Measurements from ENCODE around the gene TEX264.
A peak's percentile ranks its signal among the peaks of the same experiment; 100 is the strongest.
"Not testable (repeated sequence)": the region's sequence is repeated elsewhere in the genome, so short reads cannot be mapped to it uniquely, and the experiment has no call there.

TEX264 gene

DNA sequence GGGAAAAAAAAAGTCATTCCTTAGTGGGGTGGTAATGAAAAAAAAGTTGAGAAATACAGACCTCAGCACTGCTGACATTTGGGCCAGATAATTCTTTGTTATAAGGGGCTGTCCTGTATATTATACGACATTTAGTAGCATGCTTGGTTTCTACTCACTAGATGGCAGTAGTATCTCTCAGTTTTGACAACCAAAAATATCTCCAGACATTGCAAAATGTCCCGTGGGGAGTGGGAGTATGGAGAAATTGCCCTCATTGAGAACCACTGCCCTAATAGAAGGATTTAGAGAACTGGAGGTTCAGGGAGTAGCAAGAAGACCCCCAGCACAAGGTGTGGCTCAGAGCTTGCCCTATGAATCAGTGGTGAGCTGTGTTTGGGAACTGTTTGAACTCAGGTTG, 28.6 kb upstream of the TEX264 start:
- H3K36me3 ChIP-seq (ENCODE audit: insufficient read depth, low read length): peaks cover 88% of the 10 kb centered on the region
- no peak overlapping the region for H3K4me2 ChIP-seq (ENCODE audit: low read length)
- H3K27ac ChIP-seq (ENCODE audit: low read depth, low read length, poor library complexity, severe bottlenecking): no peak overlapping the region
- no peak overlapping the region for H2AFZ ChIP-seq (ENCODE audit: low read length)
- H3K4me3 ChIP-seq (ENCODE audit: low read depth, low read length, poor library complexity, severe bottlenecking): no peak overlapping the region
- no peaks in the 10 kb centered on the region for H3K79me2 ChIP-seq (ENCODE audit: insufficient read depth, low read length)
- no peaks in the 10 kb centered on the region for H3K9me3 ChIP-seq (ENCODE audit: low read length)
- no peaks in the 10 kb centered on the region for H4K20me1 ChIP-seq (ENCODE audit: insufficient read depth, low read length)
- H3K9ac ChIP-seq (ENCODE audit: low read length): no peak overlapping the region
- no peaks in the 10 kb centered on the region for H3F3A ChIP-seq (ENCODE audit: insufficient read depth, low read length)
- H3K27me3 ChIP-seq (ENCODE audit: insufficient read depth, low read length): no peaks in the 10 kb centered on the region
- no peaks in the 10 kb centered on the region for H3K9me2 ChIP-seq (ENCODE audit: low read depth, low read length)
- H3K4me1 ChIP-seq (ENCODE audit: insufficient read depth, low read length, severe bottlenecking): no peaks in the 10 kb centered on the region
- no peak for TF ChIP-seq EZH2 (IDR thresholded peaks at IDR 0.05; ENCODE audit: borderline replicate concordance, low read length)
- TF ChIP-seq, protein P1, sequence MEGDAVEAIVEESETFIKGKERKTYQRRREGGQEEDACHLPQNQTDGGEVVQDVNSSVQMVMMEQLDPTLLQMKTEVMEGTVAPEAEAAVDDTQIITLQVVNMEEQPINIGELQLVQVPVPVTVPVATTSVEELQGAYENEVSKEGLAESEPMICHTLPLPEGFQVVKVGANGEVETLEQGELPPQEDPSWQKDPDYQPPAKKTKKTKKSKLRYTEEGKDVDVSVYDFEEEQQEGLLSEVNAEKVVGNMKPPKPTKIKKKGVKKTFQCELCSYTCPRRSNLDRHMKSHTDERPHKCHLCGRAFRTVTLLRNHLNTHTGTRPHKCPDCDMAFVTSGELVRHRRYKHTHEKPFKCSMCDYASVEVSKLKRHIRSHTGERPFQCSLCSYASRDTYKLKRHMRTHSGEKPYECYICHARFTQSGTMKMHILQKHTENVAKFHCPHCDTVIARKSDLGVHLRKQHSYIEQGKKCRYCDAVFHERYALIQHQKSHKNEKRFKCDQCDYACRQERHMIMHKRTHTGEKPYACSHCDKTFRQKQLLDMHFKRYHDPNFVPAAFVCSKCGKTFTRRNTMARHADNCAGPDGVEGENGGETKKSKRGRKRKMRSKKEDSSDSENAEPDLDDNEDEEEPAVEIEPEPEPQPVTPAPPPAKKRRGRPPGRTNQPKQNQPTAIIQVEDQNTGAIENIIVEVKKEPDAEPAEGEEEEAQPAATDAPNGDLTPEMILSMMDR (IDR thresholded peaks at IDR 0.05; ENCODE audit: low read length): peak; percentile 60; the same call in 1 of the 2 replicates

DNA sequence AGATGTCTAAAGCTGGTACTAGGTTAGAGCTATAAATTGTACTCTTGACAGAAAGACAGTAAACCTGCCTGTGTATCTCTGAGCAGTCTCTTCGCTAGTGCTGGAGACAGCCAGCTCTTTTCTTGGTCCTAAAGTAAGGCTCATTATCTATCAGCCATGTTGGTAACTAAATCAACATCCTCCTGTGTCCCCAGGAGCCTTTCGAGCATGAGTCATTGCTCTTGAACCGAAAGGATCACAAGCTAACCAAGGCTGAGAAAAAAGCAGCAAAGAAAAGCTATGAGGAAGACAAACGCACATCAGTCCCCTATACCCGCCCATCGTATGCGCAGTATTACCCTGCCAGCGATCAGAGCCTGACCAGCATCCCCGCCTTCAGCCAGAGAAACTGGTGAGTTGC, 25.0 kb upstream of the TEX264 start:
- no peak overlapping the region for H3K27ac ChIP-seq (ENCODE audit: low read depth, low read length, poor library complexity, severe bottlenecking)
- no peaks in the 10 kb centered on the region for H3K79me2 ChIP-seq (ENCODE audit: insufficient read depth, low read length)
- H2AFZ ChIP-seq (ENCODE audit: low read length): no peak overlapping the region
- no peak overlapping the region for H3K4me3 ChIP-seq (ENCODE audit: low read depth, low read length, poor library complexity, severe bottlenecking)
- no peak overlapping the region for H3K4me2 ChIP-seq (ENCODE audit: low read length)
- no peaks in the 10 kb centered on the region for H3F3A ChIP-seq (ENCODE audit: insufficient read depth, low read length)
- no peak for TF ChIP-seq EZH2 (IDR thresholded peaks at IDR 0.05; ENCODE audit: borderline replicate concordance, low read length)
- TF ChIP-seq, protein P1 (IDR thresholded peaks at IDR 0.05; ENCODE audit: low read length): no peak
- H3K9me2 ChIP-seq (ENCODE audit: low read depth, low read length): no peaks in the 10 kb centered on the region
- no peak overlapping the region for H3K9ac ChIP-seq (ENCODE audit: low read length)
- no peaks in the 10 kb centered on the region for H4K20me1 ChIP-seq (ENCODE audit: insufficient read depth, low read length)
- H3K36me3 ChIP-seq (ENCODE audit: insufficient read depth, low read length): peaks cover 68% of the 10 kb centered on the region
- no peaks in the 10 kb centered on the region for H3K4me1 ChIP-seq (ENCODE audit: insufficient read depth, low read length, severe bottlenecking)
- H3K9me3 ChIP-seq (ENCODE audit: low read length): no peaks in the 10 kb centered on the region
- H3K27me3 ChIP-seq (ENCODE audit: insufficient read depth, low read length): no peaks in the 10 kb centered on the region

GRCh38 chr3:51652103-51652502, 18.9 kb upstream of the TEX264 start:
- H3K79me2 ChIP-seq (ENCODE audit: insufficient read depth, low read length); H3K9ac ChIP-seq (ENCODE audit: low read length); H3K4me1 ChIP-seq (ENCODE audit: insufficient read depth, low read length, severe bottlenecking); H3K9me3 ChIP-seq (ENCODE audit: low read length); H3K27me3 ChIP-seq (ENCODE audit: insufficient read depth, low read length); H3K4me2 ChIP-seq (ENCODE audit: low read length); H3K27ac ChIP-seq (ENCODE audit: low read depth, low read length, poor library complexity, severe bottlenecking); H3F3A ChIP-seq (ENCODE audit: insufficient read depth, low read length); H3K9me2 ChIP-seq (ENCODE audit: low read depth, low read length); H3K4me3 ChIP-seq (ENCODE audit: low read depth, low read length, poor library complexity, severe bottlenecking); H2AFZ ChIP-seq (ENCODE audit: low read length); H4K20me1 ChIP-seq (ENCODE audit: insufficient read depth, low read length): not testable (repeated sequence)
- H3K36me3 ChIP-seq (ENCODE audit: insufficient read depth, low read length): peaks cover 14% of the 10 kb centered on the region

DNA sequence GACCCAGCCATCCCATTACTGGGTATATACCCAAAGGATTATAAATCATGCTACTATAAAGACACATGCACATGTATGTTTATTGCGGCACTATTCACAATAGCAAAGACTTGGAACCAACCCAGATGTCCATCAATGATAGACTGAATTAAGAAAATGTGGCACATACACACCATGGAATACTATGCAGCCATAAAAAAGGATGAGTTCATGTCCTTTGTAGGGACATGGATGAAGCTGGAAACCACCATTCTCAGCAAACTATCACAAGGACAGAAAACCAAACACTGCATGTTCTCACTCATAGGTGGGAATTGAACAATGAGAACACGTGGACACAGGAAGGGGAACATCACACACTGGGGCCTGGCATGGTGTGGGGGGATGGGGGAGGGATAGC, 17.6 kb upstream of the TEX264 start:
- H3K36me3 ChIP-seq (ENCODE audit: insufficient read depth, low read length): peaks cover 10% of the 10 kb centered on the region
- H3K27me3 ChIP-seq (ENCODE audit: insufficient read depth, low read length); H3K4me2 ChIP-seq (ENCODE audit: low read length); H3K27ac ChIP-seq (ENCODE audit: low read depth, low read length, poor library complexity, severe bottlenecking); H3K4me3 ChIP-seq (ENCODE audit: low read depth, low read length, poor library complexity, severe bottlenecking); H4K20me1 ChIP-seq (ENCODE audit: insufficient read depth, low read length); H3K9me3 ChIP-seq (ENCODE audit: low read length); H3K4me1 ChIP-seq (ENCODE audit: insufficient read depth, low read length, severe bottlenecking); H3K9ac ChIP-seq (ENCODE audit: low read length); H3F3A ChIP-seq (ENCODE audit: insufficient read depth, low read length); H2AFZ ChIP-seq (ENCODE audit: low read length); H3K9me2 ChIP-seq (ENCODE audit: low read depth, low read length); H3K79me2 ChIP-seq (ENCODE audit: insufficient read depth, low read length): not testable (repeated sequence)
